A549 (cell line): Measurements from ENCODE around the gene ACSS3. TPM values are rescaled to one million over a fixed set of nuclear protein-coding genes. Genes with fewer than 3 reads are reported as not detected.
"Not testable (repeated sequence)": the region's sequence is repeated elsewhere in the genome, so short reads cannot be mapped to it uniquely, and the experiment has no call there.

Experiments used
- ATAC-seq, 2 experiments: fragments of 200-7000 bp in 1 of 2; fragments of >200 bp in 1 of 2; cut with Nextera tagmentation in 1 of 2; cut with Tn5 transposase in 1 of 2; 3 replicates each; pipeline versions ENCODE4 v1.8.0 to v1.9.1; 2018 to 2020; ENCODE audit warnings: mild to moderate bottlenecking in 1 of 2, moderate library complexity in 1 of 2
- CTCF ChIA-PET: fragments of 300-600 bp; sonication (Branson Sonifier 250); formaldehyde crosslinking; extraction: SDS; loops from one replicate; lab custom pipeline; 2021; ENCODE audit warnings: antibody characterized with exemption, inconsistent platforms; lab: Yijun Ruan, JAX
- POLR2A ChIA-PET: fragments of 350-600 bp; formaldehyde crosslinking; extraction: SDS; loops from one replicate; lab custom pipeline; 2021; ENCODE audit warnings: antibody characterized with exemption, inconsistent platforms; lab: Yijun Ruan, JAX
- DNase-seq, 2 experiments: peaks; one replicate each; pipeline versions ENCODE4 v3.0.0 to v3.0.0-alpha.2; 2011 to 2016; ENCODE audit warnings: low read depth in 1 of 2, low spot score in 1 of 2
- FAIRE-seq: peaks from 2 replicates; lab custom pipeline; 2011; peaks lifted over from hg19 to GRCh38; lab: Jason Lieb, UNC
- H3K27ac ChIP-seq, 2 experiments: fragments of >200 bp; sonication (Bioruptor Twin); formaldehyde crosslinking; 3 replicates each; pipeline ENCODE4 v1.5.1; 2016 to 2017
- H3K4me1 ChIP-seq: fragments of >200 bp; sonication (Bioruptor Twin); formaldehyde crosslinking; 3 replicates; pipeline ENCODE4 v1.6.1; 2016
- H3K4me2 ChIP-seq: fragments of >200 bp; sonication (Bioruptor Twin); formaldehyde crosslinking; 3 replicates; pipeline ENCODE4 v1.6.1; 2016
- H3K4me3 ChIP-seq: fragments of >200 bp; sonication (Bioruptor Twin); formaldehyde crosslinking; 3 replicates; pipeline ENCODE4 v1.5.1; 2016
- H3K9me3 ChIP-seq: fragments of >200 bp; sonication (Bioruptor Twin); formaldehyde crosslinking; 3 replicates; pipeline ENCODE4 v1.6.1; 2016
- BHLHE40 ChIP-seq: IDR thresholded peaks from 2 replicates; pipeline ENCODE4 v1.6.1; 2012; ENCODE audit warnings: low read depth, low read length, inconsistent platforms
- CBX8 ChIP-seq: fragments of 200-600 bp; sonication (generic); IDR thresholded peaks from 2 replicates; pipeline ENCODE4 v1.6.1; 2016
- CEBPB ChIP-seq, 2 experiments: fragments of >200 bp in 1 of 2; sonication (Bioruptor Twin) in 1 of 2; formaldehyde crosslinking in 1 of 2; IDR thresholded peaks; 2 replicates each; pipeline ENCODE4 v1.6.1; 2012 to 2016
- E2F6 ChIP-seq: IDR thresholded peaks from 2 replicates; pipeline ENCODE4 v1.6.1; 2012; ENCODE audit warnings: low read depth, borderline replicate concordance
- EP300 ChIP-seq, 2 experiments: fragments of >200 bp; sonication (Bioruptor Twin); formaldehyde crosslinking; IDR thresholded peaks; 2 replicates in 1 of 2; 3 replicates in 1 of 2; pipeline ENCODE4 v1.6.1; 2016 to 2017
- FOSL2 ChIP-seq, 2 experiments: fragments of 450-650 bp in 1 of 2; fragments of >200 bp in 1 of 2; sonication (Bioruptor Twin) in 1 of 2; formaldehyde crosslinking; IDR thresholded peaks; 2 replicates each; pipeline versions ENCODE4 v1.5.0 to v1.6.1; 2016 to 2020; ENCODE audit warnings: mild to moderate bottlenecking in 1 of 2, moderate library complexity in 1 of 2
- FOXS1 ChIP-seq: fragments of 250-450 bp; sonication (Bioruptor Pico); IDR thresholded peaks from 2 replicates; pipeline ENCODE4 v1.5.0; 2020; ENCODE audit warnings: mild to moderate bottlenecking, moderate library complexity
- HDAC2 ChIP-seq: fragments of 200-600 bp; sonication (generic); IDR thresholded peaks from 2 replicates; pipeline ENCODE4 v1.6.1; 2016
- HOXA7 ChIP-seq: fragments of 250-450 bp; sonication (Bioruptor Pico); IDR thresholded peaks from 2 replicates; pipeline ENCODE4 v1.5.0; 2020; ENCODE audit warnings: mild to moderate bottlenecking, moderate library complexity
- HOXB13 ChIP-seq: fragments of 250-450 bp; sonication (Bioruptor Pico); IDR thresholded peaks from 2 replicates; pipeline ENCODE4 v1.5.0; 2020; ENCODE audit warnings: low read depth, mild to moderate bottlenecking, moderate library complexity
- KDM5A ChIP-seq: fragments of 200-600 bp; sonication (generic); IDR thresholded peaks from 2 replicates; pipeline ENCODE4 v1.6.1; 2016; ENCODE audit warnings: antibody characterized with exemption, mild to moderate bottlenecking
- MAZ ChIP-seq: fragments of 150-350 bp; IDR thresholded peaks from 2 replicates; pipeline ENCODE4 v1.6.1; 2014; ENCODE audit warnings: antibody characterized with exemption, low read depth, low read length, borderline replicate concordance
- NFE2L2 ChIP-seq: fragments of 150-350 bp; conservative IDR thresholded peaks from 2 replicates; pipeline ENCODE4 v1.6.1; 2014; ENCODE audit warnings: low read length
- NPAS2 ChIP-seq: fragments of 250-450 bp; sonication (Bioruptor Pico); IDR thresholded peaks from 2 replicates; pipeline ENCODE4 v1.8.0; 2022; ENCODE audit warnings: mild to moderate bottlenecking, moderate library complexity, borderline replicate concordance
- PHF8 ChIP-seq: fragments of 200-600 bp; sonication (generic); IDR thresholded peaks from 2 replicates; pipeline ENCODE4 v1.6.1; 2016; ENCODE audit warnings: low read depth, mild to moderate bottlenecking, antibody characterized with exemption, moderate library complexity, borderline replicate concordance
- RCOR1 ChIP-seq: fragments of 150-350 bp; IDR thresholded peaks from 2 replicates; pipeline ENCODE4 v1.6.1; 2014; ENCODE audit warnings: antibody characterized with exemption, low read length, low read depth
- RNF2 ChIP-seq: fragments of 200-600 bp; sonication (generic); IDR thresholded peaks from 2 replicates; pipeline ENCODE4 v1.6.1; 2016; ENCODE audit warnings: low read depth, mild to moderate bottlenecking, antibody characterized with exemption, moderate library complexity, borderline replicate concordance
- SREBF2 ChIP-seq: fragments of 450-650 bp; IDR thresholded peaks from 2 replicates; pipeline ENCODE4 v1.6.1; 2014; ENCODE audit warnings: mild to moderate bottlenecking, moderate library complexity
- TP53 ChIP-seq: fragments of 250-450 bp; sonication (Bioruptor Pico); IDR thresholded peaks from 2 replicates; pipeline ENCODE4 v1.5.0; 2021; ENCODE audit warnings: mild to moderate bottlenecking, moderate library complexity
- ZC3H11A ChIP-seq: fragments of 450-650 bp; IDR thresholded peaks from 2 replicates; pipeline ENCODE4 v1.6.1; 2014; ENCODE audit warnings: antibody characterized with exemption, mild to moderate bottlenecking
- WGBS: methylation state at CpG from one replicate; pipeline ENCODE4 v1.1.6; 2017; ENCODE audit errors: missing lambda C conversion rate; 5-methylcytosine and 5-hydroxymethylcytosine counted together
- polyA plus RNA-seq, 4 experiments: library from polyadenylated mRNA; depleted of rRNA in 3 of 4; stranded (reverse); fragments of >200 nt; fragmentation: RNase III in 1 of 4; extraction: RNeasy Plus Mini Kit Qiagen cat#74134 plus additional on column Dnase treatment in 1 of 4; gene quantifications; 2 replicates in 3 of 4; 3 replicates in 1 of 4; pipeline ENCODE4 v1.2.3, GENCODE V29; 2011 to 2017
- TF ChIP-seq, protein P1 (sequence below): IDR thresholded peaks from 2 replicates; pipeline ENCODE4 v1.6.1; 2012
- TF ChIP-seq, protein P2 (sequence below): fragments of 450-650 bp; IDR thresholded peaks from 2 replicates; pipeline ENCODE4 v1.6.1; 2014; ENCODE audit warnings: antibody characterized with exemption

The ACSS3 gene
- polyA plus RNA-seq, 2 of the 4 experiments (the other 2 are of a cell fraction), result 0.06 to 0.34 TPM

DNA sequence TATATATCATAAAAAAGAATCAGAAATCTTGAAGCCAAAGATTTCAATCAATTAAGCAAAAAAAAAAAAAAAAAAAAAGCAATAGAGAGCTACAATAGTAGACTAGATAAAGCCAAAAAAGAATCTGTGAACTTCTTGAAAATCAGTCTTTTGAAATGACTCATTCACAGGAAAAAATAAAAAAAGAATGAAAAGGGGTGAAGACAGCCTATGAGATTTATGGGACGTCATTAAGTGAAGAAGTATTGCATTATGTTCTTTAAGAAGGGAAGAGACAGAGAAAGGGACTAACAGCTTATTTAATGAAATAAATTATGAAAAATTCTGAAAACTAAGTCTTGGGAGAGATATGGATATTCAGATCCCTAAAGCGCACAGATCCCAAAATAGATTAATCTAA lies 103.8 kb downstream of the ACSS3 start (continued):
- no peak for TF ChIP-seq E2F6
- TF ChIP-seq HDAC2, result no peak
- TF ChIP-seq NFE2L2, result no peak
- no peak for TF ChIP-seq RCOR1
- no peak for TF ChIP-seq RNF2
- TF ChIP-seq, all 56 proteins: peak for 0

GRCh38 chr12:81187686-81188085 lies 109.8 kb downstream of the ACSS3 start:
- Histone ChIP-seq H3K4me2 (no peak overlapping the region), H3K9me3 (no peaks in the 10 kb centered on the region), H3K4me1 (no peaks in the 10 kb centered on the region), H3K27ac (no peak overlapping the region), H3K4me3 (no peak overlapping the region)
- WGBS, result 80% methylated on average over 1 of the region's 1 CpG
- ChIA-PET POLR2A (no interaction called here), CTCF (no interaction called here)
- ATAC-seq, result no peak
- FAIRE-seq, result no peak
- DNase-seq, result no peak
- no peak for TF ChIP-seq KDM5A

DNA sequence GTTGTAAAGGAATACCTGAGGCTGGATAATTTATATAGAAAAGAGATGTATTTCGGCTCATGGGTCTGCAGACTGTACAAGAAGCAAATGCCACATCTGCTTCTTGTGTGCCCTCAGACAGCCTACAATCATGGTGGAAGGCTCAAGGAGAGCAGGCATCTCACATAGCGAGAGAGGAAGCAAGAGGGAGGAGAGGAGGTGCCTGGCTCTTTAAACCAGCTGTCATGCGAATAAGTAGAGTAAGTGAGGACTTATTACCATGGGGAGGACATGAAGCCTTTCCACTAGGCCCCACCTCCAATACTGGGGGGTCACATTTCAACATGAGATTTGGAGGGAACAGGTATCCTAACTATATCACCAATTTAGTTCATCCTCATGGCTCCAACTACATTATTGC lies 118.7 kb downstream of the ACSS3 start:
- Histone ChIP-seq H3K27ac (no peak overlapping the region), H3K4me3 (no peak overlapping the region), H3K4me2 (no peak overlapping the region), H3K9me3 (no peaks in the 10 kb centered on the region), H3K4me1 (no peaks in the 10 kb centered on the region)
- CTCF ChIA-PET, result no interaction called here
- DNase-seq, result no peak
- POLR2A ChIA-PET, result no interaction called here
- no peak for FAIRE-seq
- WGBS, result 40% methylated on average over 3 of the region's 3 CpGs
- ATAC-seq, result no peak
- no peak for TF ChIP-seq MAZ
- TF ChIP-seq ZC3H11A, result no peak
- TF ChIP-seq, protein P1, sequence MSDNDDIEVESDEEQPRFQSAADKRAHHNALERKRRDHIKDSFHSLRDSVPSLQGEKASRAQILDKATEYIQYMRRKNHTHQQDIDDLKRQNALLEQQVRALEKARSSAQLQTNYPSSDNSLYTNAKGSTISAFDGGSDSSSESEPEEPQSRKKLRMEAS, result no peak
- no peak for TF ChIP-seq NPAS2
- TF ChIP-seq TP53 (CRISPR knock-in tag), result no peak
- TF ChIP-seq HOXB13 (CRISPR knock-in tag), result no peak
- TF ChIP-seq, protein P2, sequence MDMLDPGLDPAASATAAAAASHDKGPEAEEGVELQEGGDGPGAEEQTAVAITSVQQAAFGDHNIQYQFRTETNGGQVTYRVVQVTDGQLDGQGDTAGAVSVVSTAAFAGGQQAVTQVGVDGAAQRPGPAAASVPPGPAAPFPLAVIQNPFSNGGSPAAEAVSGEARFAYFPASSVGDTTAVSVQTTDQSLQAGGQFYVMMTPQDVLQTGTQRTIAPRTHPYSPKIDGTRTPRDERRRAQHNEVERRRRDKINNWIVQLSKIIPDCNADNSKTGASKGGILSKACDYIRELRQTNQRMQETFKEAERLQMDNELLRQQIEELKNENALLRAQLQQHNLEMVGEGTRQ, result no peak
- no peak for TF ChIP-seq FOSL2 (IDR thresholded peaks at IDR 0.05)
- no peak for TF ChIP-seq FOSL2 (CRISPR knock-in tag; IDR thresholded peaks at IDR 0.05)
- no peak for TF ChIP-seq PHF8

DNA sequence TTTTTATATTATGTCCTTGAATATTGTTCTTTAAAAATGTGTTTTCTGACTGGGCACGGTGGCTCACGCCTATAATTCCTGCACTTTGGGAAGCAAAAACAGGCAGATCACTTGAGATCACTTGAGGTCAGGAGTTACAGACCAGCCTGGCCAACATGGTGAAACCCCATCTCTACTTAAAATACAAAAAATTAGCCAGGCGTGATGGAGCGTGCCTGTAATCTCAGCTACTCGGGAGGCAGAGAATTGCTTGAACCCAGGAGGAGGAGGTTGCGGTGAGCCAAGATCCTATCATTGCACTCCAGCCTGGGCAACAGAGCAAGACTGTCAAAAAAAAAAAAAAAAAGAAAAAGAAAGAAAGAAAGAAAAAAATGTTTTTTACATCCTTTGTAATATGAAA lies 122.7 kb downstream of the ACSS3 start:
- ATAC-seq, H3K27ac ChIP-seq, DNase-seq, H3K4me1 ChIP-seq, CTCF ChIA-PET, H3K4me3 ChIP-seq, FAIRE-seq, H3K9me3 ChIP-seq, H3K4me2 ChIP-seq, POLR2A ChIA-PET: not testable (repeated sequence)
- whole genome bisulfite sequencing, result 42% methylated on average over 6 of the region's 6 CpGs

GRCh38 chr12:81203671-81204204 lies 125.9 kb downstream of the ACSS3 start:
- Histone ChIP-seq H3K9me3 (no peaks in the 10 kb centered on the region), H3K4me1 (no peaks in the 10 kb centered on the region), H3K4me2 (no peak overlapping the region), H3K27ac (no peak overlapping the region), H3K4me3 (no peak overlapping the region)
- DNase-seq, result no peak
- 12% methylated on average over 3 of the region's 3 CpGs for WGBS
- ATAC-seq, result no peak
- no peak for FAIRE-seq
- CTCF ChIA-PET, result no interaction called here
- POLR2A ChIA-PET, result no interaction called here
- no peak for TF ChIP-seq HOXA7 (CRISPR knock-in tag)
- no peak for TF ChIP-seq EP300 (IDR thresholded peaks at IDR 0.05)
- TF ChIP-seq BHLHE40, result no peak
- TF ChIP-seq CEBPB (IDR thresholded peaks at IDR 0.05), result no peak
- no peak for TF ChIP-seq HDAC2
- TF ChIP-seq SREBF2, result no peak
- TF ChIP-seq CBX8, result no peak
- no peak for TF ChIP-seq FOXS1 (CRISPR knock-in tag)
